ENCODE results near the gene SORCS1. TPM values are rescaled to one million over a fixed set of nuclear protein-coding genes. Genes with fewer than 3 reads are reported as not detected.
A peak's percentile ranks its signal among the peaks of the same experiment; 100 is the strongest.

Gene SORCS1
- total and polyA plus RNA-seq, 2 experiments from 2014 or later: 2.9 to 8.9 TPM

GRCh38 chr10:106615081-106615480 lies 549.4 kb downstream of the SORCS1 start:
- DNase-seq (ENCODE audit: low spot score): peak; percentile 57
- Mint-ChIP-seq H3K36me3 (ENCODE audit: low read depth) (no peaks in the 10 kb centered on the region), H3K27me3 (ENCODE audit: insufficient read depth, low read depth, poor library complexity) (peaks cover 17% of the 10 kb centered on the region), H3K4me1 (peaks cover 12% of the 10 kb centered on the region; the same call in 2 of the 3 replicates), H3K27ac (no peak overlapping the region), H3K4me3 (no peak overlapping the region), H3K9me3 (no peaks in the 10 kb centered on the region)
- TF ChIP-seq CTCF (conservative IDR thresholded peaks at IDR 0.05; ENCODE audit: low read depth in 2 of 2): no peak
- no peak for TF ChIP-seq EZH2phosphoT487 (IDR thresholded peaks at IDR 0.05; ENCODE audit: unreplicated experiment)
- TF ChIP-seq ZNF462 (CRISPR knock-in tag; IDR thresholded peaks at IDR 0.05): no peak
- no peak for TF ChIP-seq ETS1 (IDR thresholded peaks at IDR 0.05)
- no peak for TF ChIP-seq ZNF331 (CRISPR knock-in tag; IDR thresholded peaks at IDR 0.05; ENCODE audit: low read depth)
- TF ChIP-seq POLR2AphosphoS5 (IDR thresholded peaks at IDR 0.05; ENCODE audit: low read depth): no peak
- no peak for TF ChIP-seq CREB1 (CRISPR knock-in tag; IDR thresholded peaks at IDR 0.05; ENCODE audit: low read depth)
- TF ChIP-seq ZNF114 (CRISPR knock-in tag; IDR thresholded peaks at IDR 0.05): no peak
- no peak for TF ChIP-seq NANOG (IDR thresholded peaks at IDR 0.05; ENCODE audit: borderline replicate concordance)
- no peak for TF ChIP-seq REST (IDR thresholded peaks at IDR 0.05; ENCODE audit: unreplicated experiment)
- no peak for TF ChIP-seq JUNB (IDR thresholded peaks at IDR 0.05; ENCODE audit: unreplicated experiment)
- TF ChIP-seq STAT1 (IDR thresholded peaks at IDR 0.05; ENCODE audit: unreplicated experiment): no peak
- TF ChIP-seq EZH2 (IDR thresholded peaks at IDR 0.05; ENCODE audit: low read depth, unreplicated experiment): no peak
- H3K9me2 ChIP-seq (ENCODE audit: insufficient read depth): no peaks in the 10 kb centered on the region
- ATAC-seq: peak; percentile 77
- H3K36me3 ChIP-seq (ENCODE audit: insufficient read depth): no peaks in the 10 kb centered on the region
- H3K27ac ChIP-seq (ENCODE audit: low read depth): no peak overlapping the region
- H3F3A ChIP-seq (replicated peaks; ENCODE audit: low read depth): no peaks in the 10 kb centered on the region
- no peaks in the 10 kb centered on the region for H4K20me1 ChIP-seq (replicated peaks; ENCODE audit: insufficient read depth)
- H3K4me1 ChIP-seq (ENCODE audit: insufficient read depth): no peaks in the 10 kb centered on the region
- H3K4me2 ChIP-seq: no peak overlapping the region
- H3K27me3 ChIP-seq (ENCODE audit: insufficient read depth): peaks cover 33% of the 10 kb centered on the region
- H2AFZ ChIP-seq: no peak overlapping the region
- no peaks in the 10 kb centered on the region for H3K79me2 ChIP-seq (replicated peaks; ENCODE audit: insufficient read depth)
- no peak overlapping the region for H3K4me3 ChIP-seq

Measured in GM23338 (cell line).